Measurements from ENCODE around the gene ELOB. TPM values are rescaled to one million over a fixed set of nuclear protein-coding genes. Genes with fewer than 3 reads are reported as not detected.
A peak's percentile ranks its signal among the peaks of the same experiment; 100 is the strongest.

Gene ELOB
- total and polyA plus RNA-seq, 2 of the 13 experiments (the other 11 are each of a cell fraction or from before 2014, with no cell fraction given) = 208 to 225 TPM

DNA sequence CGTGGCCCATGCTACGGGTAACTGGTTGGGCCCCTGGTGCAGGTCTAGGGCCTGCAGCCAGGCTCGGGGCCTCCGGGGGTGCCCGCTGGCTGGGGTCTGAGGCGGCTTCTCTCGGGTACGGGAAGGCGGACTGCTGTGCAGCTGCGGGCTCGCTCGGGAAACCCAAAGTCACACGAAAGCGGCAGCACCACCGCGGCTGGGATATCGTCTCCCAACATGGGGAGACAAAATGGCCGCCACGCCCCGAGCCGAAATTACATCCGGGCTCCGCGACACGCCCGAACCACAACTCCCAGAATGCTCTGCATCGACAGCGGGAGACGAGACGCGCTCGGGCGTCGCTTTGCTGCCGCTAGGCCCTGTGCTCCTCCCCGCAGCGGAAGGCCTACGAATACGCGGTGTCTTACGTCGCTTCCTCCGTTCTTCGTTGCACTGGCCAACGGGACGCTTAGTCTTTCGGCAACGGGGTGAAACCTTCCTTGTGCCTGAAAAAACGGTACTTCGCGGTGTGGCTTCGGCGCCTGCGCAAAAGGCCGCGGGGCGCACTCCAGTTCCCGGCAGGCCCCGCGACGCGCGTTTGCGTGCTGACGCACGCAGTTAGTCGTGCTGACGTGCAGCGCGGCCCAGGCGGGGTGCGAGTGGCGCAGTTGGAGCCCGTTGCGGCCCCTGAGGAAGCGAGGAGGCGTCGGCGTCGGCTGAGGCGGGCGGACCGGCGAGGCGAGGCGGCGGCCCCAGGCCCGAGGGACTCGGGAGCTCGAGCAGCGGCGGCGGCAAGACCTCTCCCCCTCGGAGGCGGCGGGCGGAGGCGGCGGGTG, 24.8 kb downstream of the ELOB start, which contains the start of gene SRRM2 (continued):
- TF ChIP-seq, protein P1, sequence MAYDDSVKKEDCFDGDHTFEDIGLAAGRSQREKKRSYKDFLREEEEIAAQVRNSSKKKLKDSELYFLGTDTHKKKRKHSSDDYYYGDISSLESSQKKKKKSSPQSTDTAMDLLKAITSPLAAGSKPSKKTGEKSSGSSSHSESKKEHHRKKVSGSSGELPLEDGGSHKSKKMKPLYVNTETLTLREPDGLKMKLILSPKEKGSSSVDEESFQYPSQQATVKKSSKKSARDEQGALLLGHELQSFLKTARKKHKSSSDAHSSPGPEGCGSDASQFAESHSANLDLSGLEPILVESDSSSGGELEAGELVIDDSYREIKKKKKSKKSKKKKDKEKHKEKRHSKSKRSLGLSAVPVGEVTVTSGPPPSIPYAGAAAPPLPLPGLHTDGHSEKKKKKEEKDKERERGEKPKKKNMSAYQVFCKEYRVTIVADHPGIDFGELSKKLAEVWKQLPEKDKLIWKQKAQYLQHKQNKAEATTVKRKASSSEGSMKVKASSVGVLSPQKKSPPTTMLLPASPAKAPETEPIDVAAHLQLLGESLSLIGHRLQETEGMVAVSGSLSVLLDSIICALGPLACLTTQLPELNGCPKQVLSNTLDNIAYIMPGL (CRISPR knock-in tag; IDR thresholded peaks at IDR 0.05; ENCODE audit: borderline replicate concordance in 1 of 2, low read depth in 1 of 2) = peak; percentile 89 to 90
- TF ChIP-seq, protein P2, sequence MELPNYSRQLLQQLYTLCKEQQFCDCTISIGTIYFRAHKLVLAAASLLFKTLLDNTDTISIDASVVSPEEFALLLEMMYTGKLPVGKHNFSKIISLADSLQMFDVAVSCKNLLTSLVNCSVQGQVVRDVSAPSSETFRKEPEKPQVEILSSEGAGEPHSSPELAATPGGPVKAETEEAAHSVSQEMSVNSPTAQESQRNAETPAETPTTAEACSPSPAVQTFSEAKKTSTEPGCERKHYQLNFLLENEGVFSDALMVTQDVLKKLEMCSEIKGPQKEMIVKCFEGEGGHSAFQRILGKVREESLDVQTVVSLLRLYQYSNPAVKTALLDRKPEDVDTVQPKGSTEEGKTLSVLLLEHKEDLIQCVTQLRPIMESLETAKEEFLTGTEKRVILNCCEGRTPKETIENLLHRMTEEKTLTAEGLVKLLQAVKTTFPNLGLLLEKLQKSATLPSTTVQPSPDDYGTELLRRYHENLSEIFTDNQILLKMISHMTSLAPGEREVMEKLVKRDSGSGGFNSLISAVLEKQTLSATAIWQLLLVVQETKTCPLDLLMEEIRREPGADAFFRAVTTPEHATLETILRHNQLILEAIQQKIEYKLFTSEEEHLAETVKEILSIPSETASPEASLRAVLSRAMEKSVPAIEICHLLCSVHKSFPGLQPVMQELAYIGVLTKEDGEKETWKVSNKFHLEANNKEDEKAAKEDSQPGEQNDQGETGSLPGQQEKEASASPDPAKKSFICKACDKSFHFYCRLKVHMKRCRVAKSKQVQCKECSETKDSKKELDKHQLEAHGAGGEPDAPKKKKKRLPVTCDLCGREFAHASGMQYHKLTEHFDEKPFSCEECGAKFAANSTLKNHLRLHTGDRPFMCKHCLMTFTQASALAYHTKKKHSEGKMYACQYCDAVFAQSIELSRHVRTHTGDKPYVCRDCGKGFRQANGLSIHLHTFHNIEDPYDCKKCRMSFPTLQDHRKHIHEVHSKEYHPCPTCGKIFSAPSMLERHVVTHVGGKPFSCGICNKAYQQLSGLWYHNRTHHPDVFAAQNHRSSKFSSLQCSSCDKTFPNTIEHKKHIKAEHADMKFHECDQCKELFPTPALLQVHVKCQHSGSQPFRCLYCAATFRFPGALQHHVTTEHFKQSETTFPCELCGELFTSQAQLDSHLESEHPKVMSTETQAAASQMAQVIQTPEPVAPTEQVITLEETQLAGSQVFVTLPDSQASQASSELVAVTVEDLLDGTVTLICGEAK (IDR thresholded peaks at IDR 0.05) = no peak
- TF ChIP-seq, protein P2 (CRISPR knock-in tag; IDR thresholded peaks at IDR 0.05) = peak; percentile 81; the same call in 1 of the 2 replicates
- no peak for TF ChIP-seq CEBPB (IDR thresholded peaks at IDR 0.05; ENCODE audit: borderline replicate concordance, low read depth, low read length)
- TF ChIP-seq PHF8 (CRISPR knock-in tag; IDR thresholded peaks at IDR 0.05) = peak; percentile 88
- no peak for TF ChIP-seq ATM (IDR thresholded peaks at IDR 0.05; ENCODE audit: borderline replicate concordance)
- TF ChIP-seq, protein P3, sequence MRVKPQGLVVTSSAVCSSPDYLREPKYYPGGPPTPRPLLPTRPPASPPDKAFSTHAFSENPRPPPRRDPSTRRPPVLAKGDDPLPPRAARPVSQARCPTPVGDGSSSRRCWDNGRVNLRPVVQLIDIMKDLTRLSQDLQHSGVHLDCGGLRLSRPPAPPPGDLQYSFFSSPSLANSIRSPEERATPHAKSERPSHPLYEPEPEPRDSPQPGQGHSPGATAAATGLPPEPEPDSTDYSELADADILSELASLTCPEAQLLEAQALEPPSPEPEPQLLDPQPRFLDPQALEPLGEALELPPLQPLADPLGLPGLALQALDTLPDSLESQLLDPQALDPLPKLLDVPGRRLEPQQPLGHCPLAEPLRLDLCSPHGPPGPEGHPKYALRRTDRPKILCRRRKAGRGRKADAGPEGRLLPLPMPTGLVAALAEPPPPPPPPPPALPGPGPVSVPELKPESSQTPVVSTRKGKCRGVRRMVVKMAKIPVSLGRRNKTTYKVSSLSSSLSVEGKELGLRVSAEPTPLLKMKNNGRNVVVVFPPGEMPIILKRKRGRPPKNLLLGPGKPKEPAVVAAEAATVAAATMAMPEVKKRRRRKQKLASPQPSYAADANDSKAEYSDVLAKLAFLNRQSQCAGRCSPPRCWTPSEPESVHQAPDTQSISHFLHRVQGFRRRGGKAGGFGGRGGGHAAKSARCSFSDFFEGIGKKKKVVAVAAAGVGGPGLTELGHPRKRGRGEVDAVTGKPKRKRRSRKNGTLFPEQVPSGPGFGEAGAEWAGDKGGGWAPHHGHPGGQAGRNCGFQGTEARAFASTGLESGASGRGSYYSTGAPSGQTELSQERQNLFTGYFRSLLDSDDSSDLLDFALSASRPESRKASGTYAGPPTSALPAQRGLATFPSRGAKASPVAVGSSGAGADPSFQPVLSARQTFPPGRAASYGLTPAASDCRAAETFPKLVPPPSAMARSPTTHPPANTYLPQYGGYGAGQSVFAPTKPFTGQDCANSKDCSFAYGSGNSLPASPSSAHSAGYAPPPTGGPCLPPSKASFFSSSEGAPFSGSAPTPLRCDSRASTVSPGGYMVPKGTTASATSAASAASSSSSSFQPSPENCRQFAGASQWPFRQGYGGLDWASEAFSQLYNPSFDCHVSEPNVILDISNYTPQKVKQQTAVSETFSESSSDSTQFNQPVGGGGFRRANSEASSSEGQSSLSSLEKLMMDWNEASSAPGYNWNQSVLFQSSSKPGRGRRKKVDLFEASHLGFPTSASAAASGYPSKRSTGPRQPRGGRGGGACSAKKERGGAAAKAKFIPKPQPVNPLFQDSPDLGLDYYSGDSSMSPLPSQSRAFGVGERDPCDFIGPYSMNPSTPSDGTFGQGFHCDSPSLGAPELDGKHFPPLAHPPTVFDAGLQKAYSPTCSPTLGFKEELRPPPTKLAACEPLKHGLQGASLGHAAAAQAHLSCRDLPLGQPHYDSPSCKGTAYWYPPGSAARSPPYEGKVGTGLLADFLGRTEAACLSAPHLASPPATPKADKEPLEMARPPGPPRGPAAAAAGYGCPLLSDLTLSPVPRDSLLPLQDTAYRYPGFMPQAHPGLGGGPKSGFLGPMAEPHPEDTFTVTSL (CRISPR knock-in tag; IDR thresholded peaks at IDR 0.05; ENCODE audit: borderline replicate concordance) = peak; percentile 54
- peak; percentile 74 for TF ChIP-seq ZNF749 (CRISPR knock-in tag; IDR thresholded peaks at IDR 0.05; ENCODE audit: borderline replicate concordance)
- TF ChIP-seq ZNF230 (CRISPR knock-in tag; IDR thresholded peaks at IDR 0.05) = peak; percentile 95

All from HepG2 (cell line).